ENCODE data around the gene NTM. TPM values are rescaled to one million over a fixed set of nuclear protein-coding genes. Genes with fewer than 3 reads are reported as not detected.

NTM gene
- total RNA-seq, 1 donor from 2014 or later, result not detected

GRCh38 chr11:131463649-131464425 lies 93.4 kb downstream of the NTM start:
- no peak overlapping the region for H3K4me3 Mint-ChIP-seq
- H3K9me3 Mint-ChIP-seq, result no peaks in the 10 kb centered on the region
- intact Hi-C loops (cut with micrococcal nuclease), result no loop called here
- no peak for DNase-seq (ENCODE audit: low spot score)
- H3K36me3 Mint-ChIP-seq (ENCODE audit: low read depth), result no peaks in the 10 kb centered on the region
- H3K27ac Mint-ChIP-seq, result no peak overlapping the region
- no peaks in the 10 kb centered on the region for H3K27me3 Mint-ChIP-seq (ENCODE audit: insufficient read depth)
- no peaks in the 10 kb centered on the region for H3K4me1 Mint-ChIP-seq (ENCODE audit: low read depth)

- no peaks in the 10 kb centered on the region for H3K36me3 Mint-ChIP-seq (ENCODE audit: low read depth)
- no peaks in the 10 kb centered on the region for H3K27me3 Mint-ChIP-seq (ENCODE audit: insufficient read depth)
- H3K4me1 Mint-ChIP-seq (ENCODE audit: low read depth), result no peaks in the 10 kb centered on the region
- DNase-seq (ENCODE audit: low spot score), result no peak
- no peaks in the 10 kb centered on the region for H3K9me3 Mint-ChIP-seq
- no peak overlapping the region for H3K4me3 Mint-ChIP-seq
- H3K27ac Mint-ChIP-seq, result no peak overlapping the region
- intact Hi-C loops (cut with micrococcal nuclease), result no loop called here
Observed at GRCh38 chr11:131464461-131464860, 94.0 kb downstream of the NTM start.

- Mint-ChIP-seq H3K4me1 (ENCODE audit: low read depth) (no peaks in the 10 kb centered on the region), H3K4me3 (no peak overlapping the region), H3K9me3 (no peaks in the 10 kb centered on the region), H3K27me3 (ENCODE audit: insufficient read depth) (no peaks in the 10 kb centered on the region), H3K27ac (no peak overlapping the region), H3K36me3 (ENCODE audit: low read depth) (no peaks in the 10 kb centered on the region)
- intact Hi-C loops (cut with micrococcal nuclease), result no loop called here
- no peak for DNase-seq (ENCODE audit: low spot score)
Observed at GRCh38 chr11:131465039-131465438, 94.6 kb downstream of the NTM start.

- no peaks in the 10 kb centered on the region for H3K9me3 Mint-ChIP-seq
Observed at GRCh38 chr11:131465746-131466145, 95.3 kb downstream of the NTM start.

GRCh38 chr11:131467645-131468394 lies 97.4 kb downstream of the NTM start:
- no peak for DNase-seq (ENCODE audit: low spot score)
- no peak overlapping the region for H3K4me3 Mint-ChIP-seq
- intact Hi-C loops (cut with micrococcal nuclease), result no loop called here
- H3K4me1 Mint-ChIP-seq (ENCODE audit: low read depth), result no peaks in the 10 kb centered on the region
- no peaks in the 10 kb centered on the region for H3K9me3 Mint-ChIP-seq
- no peaks in the 10 kb centered on the region for H3K36me3 Mint-ChIP-seq (ENCODE audit: low read depth)
- H3K27me3 Mint-ChIP-seq (ENCODE audit: insufficient read depth), result no peaks in the 10 kb centered on the region
- H3K27ac Mint-ChIP-seq, result no peak overlapping the region

More at GRCh38 chr11:131465746-131466145, 95.3 kb downstream of the NTM start:
- intact Hi-C loops (cut with micrococcal nuclease), result no loop called here
- Mint-ChIP-seq H3K36me3 (ENCODE audit: low read depth) (no peaks in the 10 kb centered on the region), H3K27ac (no peak overlapping the region), H3K27me3 (ENCODE audit: insufficient read depth) (no peaks in the 10 kb centered on the region), H3K4me3 (no peak overlapping the region), H3K4me1 (ENCODE audit: low read depth) (no peaks in the 10 kb centered on the region)
- DNase-seq (ENCODE audit: low spot score), result no peak

GRCh38 chr11:131468565-131468964 lies 98.2 kb downstream of the NTM start:
- no peaks in the 10 kb centered on the region for H3K9me3 Mint-ChIP-seq
- no peaks in the 10 kb centered on the region for H3K27me3 Mint-ChIP-seq (ENCODE audit: insufficient read depth)
- H3K27ac Mint-ChIP-seq, result no peak overlapping the region
- no peak overlapping the region for H3K4me3 Mint-ChIP-seq
- no peaks in the 10 kb centered on the region for H3K4me1 Mint-ChIP-seq (ENCODE audit: low read depth)
- no peak for DNase-seq (ENCODE audit: low spot score)
- intact Hi-C loops (cut with micrococcal nuclease), result no loop called here
- H3K36me3 Mint-ChIP-seq (ENCODE audit: low read depth), result no peaks in the 10 kb centered on the region

- no peak overlapping the region for H3K4me3 Mint-ChIP-seq
- no peaks in the 10 kb centered on the region for H3K4me1 Mint-ChIP-seq (ENCODE audit: low read depth)
- no peak for DNase-seq (ENCODE audit: low spot score)
- intact Hi-C loops (cut with micrococcal nuclease), result no loop called here
- H3K27ac Mint-ChIP-seq, result no peak overlapping the region
- no peaks in the 10 kb centered on the region for H3K36me3 Mint-ChIP-seq (ENCODE audit: low read depth)
- H3K27me3 Mint-ChIP-seq (ENCODE audit: insufficient read depth), result peaks cover 2% of the 10 kb centered on the region
- H3K9me3 Mint-ChIP-seq, result no peaks in the 10 kb centered on the region
Observed at GRCh38 chr11:131470216-131470925, 100.0 kb downstream of the NTM start.

- no peaks in the 10 kb centered on the region for H3K4me1 Mint-ChIP-seq (ENCODE audit: low read depth)
- intact Hi-C loops (cut with micrococcal nuclease), result no loop called here
- peaks cover 2% of the 10 kb centered on the region for H3K27me3 Mint-ChIP-seq (ENCODE audit: insufficient read depth)
- no peak for DNase-seq (ENCODE audit: low spot score)
- H3K36me3 Mint-ChIP-seq (ENCODE audit: low read depth), result no peaks in the 10 kb centered on the region
- no peak overlapping the region for H3K27ac Mint-ChIP-seq
- H3K9me3 Mint-ChIP-seq, result no peaks in the 10 kb centered on the region
- H3K4me3 Mint-ChIP-seq, result no peak overlapping the region
Observed at GRCh38 chr11:131471976-131472375, 101.6 kb downstream of the NTM start.

- intact Hi-C loops (cut with micrococcal nuclease), result no loop called here
- no peak for DNase-seq (ENCODE audit: low spot score)
- H3K4me1 Mint-ChIP-seq (ENCODE audit: low read depth), result no peaks in the 10 kb centered on the region
- no peaks in the 10 kb centered on the region for H3K9me3 Mint-ChIP-seq
- peaks cover 2% of the 10 kb centered on the region for H3K27me3 Mint-ChIP-seq (ENCODE audit: insufficient read depth)
- no peak overlapping the region for H3K4me3 Mint-ChIP-seq
- H3K27ac Mint-ChIP-seq, result no peak overlapping the region
- no peaks in the 10 kb centered on the region for H3K36me3 Mint-ChIP-seq (ENCODE audit: low read depth)
Observed at GRCh38 chr11:131474947-131475346, 104.5 kb downstream of the NTM start.

GRCh38 chr11:131476266-131476665 lies 105.9 kb downstream of the NTM start:
- H3K36me3 Mint-ChIP-seq (ENCODE audit: low read depth), result no peaks in the 10 kb centered on the region

GRCh38 chr11:131478341-131478740 lies 107.9 kb downstream of the NTM start:
- H3K9me3 Mint-ChIP-seq, result no peaks in the 10 kb centered on the region
- DNase-seq (ENCODE audit: low spot score), result no peak
- no peaks in the 10 kb centered on the region for H3K36me3 Mint-ChIP-seq (ENCODE audit: low read depth)
- no peak overlapping the region for H3K27ac Mint-ChIP-seq
- H3K27me3 Mint-ChIP-seq (ENCODE audit: insufficient read depth), result peaks cover 2% of the 10 kb centered on the region
- no peaks in the 10 kb centered on the region for H3K4me1 Mint-ChIP-seq (ENCODE audit: low read depth)
- intact Hi-C loops (cut with micrococcal nuclease), result no loop called here
- H3K4me3 Mint-ChIP-seq, result no peak overlapping the region

More at GRCh38 chr11:131476266-131476665, 105.9 kb downstream of the NTM start:
- Mint-ChIP-seq H3K4me3 (no peak overlapping the region), H3K9me3 (no peaks in the 10 kb centered on the region), H3K27me3 (ENCODE audit: insufficient read depth) (peaks cover 2% of the 10 kb centered on the region), H3K27ac (no peak overlapping the region), H3K4me1 (ENCODE audit: low read depth) (no peaks in the 10 kb centered on the region)
- no peak for DNase-seq (ENCODE audit: low spot score)
- intact Hi-C loops (cut with micrococcal nuclease), result no loop called here

- no peaks in the 10 kb centered on the region for H3K36me3 Mint-ChIP-seq (ENCODE audit: low read depth)
- H3K27me3 Mint-ChIP-seq (ENCODE audit: insufficient read depth), result no peaks in the 10 kb centered on the region
- no peaks in the 10 kb centered on the region for H3K4me1 Mint-ChIP-seq (ENCODE audit: low read depth)
- no peaks in the 10 kb centered on the region for H3K9me3 Mint-ChIP-seq
- H3K27ac Mint-ChIP-seq, result no peak overlapping the region
- intact Hi-C loops (cut with micrococcal nuclease), result no loop called here
- H3K4me3 Mint-ChIP-seq, result no peak overlapping the region
- DNase-seq (ENCODE audit: low spot score), result no peak
Observed at GRCh38 chr11:131481303-131481702, 110.9 kb downstream of the NTM start.

GRCh38 chr11:131481971-131482370 lies 111.6 kb downstream of the NTM start:
- no peak for DNase-seq (ENCODE audit: low spot score)
- Mint-ChIP-seq H3K27me3 (ENCODE audit: insufficient read depth) (no peaks in the 10 kb centered on the region), H3K4me1 (ENCODE audit: low read depth) (no peaks in the 10 kb centered on the region), H3K36me3 (ENCODE audit: low read depth) (no peaks in the 10 kb centered on the region), H3K4me3 (no peak overlapping the region), H3K9me3 (no peaks in the 10 kb centered on the region), H3K27ac (no peak overlapping the region)
- intact Hi-C loops (cut with micrococcal nuclease), result no loop called here
